Measurements from ENCODE around the gene RNF223. TPM values are rescaled to one million over a fixed set of nuclear protein-coding genes. Genes with fewer than 3 reads are reported as not detected.

Gene RNF223
- total and polyA plus RNA-seq, 2 experiments from 2014 or later: 0.43 to 0.88 TPM

DNA sequence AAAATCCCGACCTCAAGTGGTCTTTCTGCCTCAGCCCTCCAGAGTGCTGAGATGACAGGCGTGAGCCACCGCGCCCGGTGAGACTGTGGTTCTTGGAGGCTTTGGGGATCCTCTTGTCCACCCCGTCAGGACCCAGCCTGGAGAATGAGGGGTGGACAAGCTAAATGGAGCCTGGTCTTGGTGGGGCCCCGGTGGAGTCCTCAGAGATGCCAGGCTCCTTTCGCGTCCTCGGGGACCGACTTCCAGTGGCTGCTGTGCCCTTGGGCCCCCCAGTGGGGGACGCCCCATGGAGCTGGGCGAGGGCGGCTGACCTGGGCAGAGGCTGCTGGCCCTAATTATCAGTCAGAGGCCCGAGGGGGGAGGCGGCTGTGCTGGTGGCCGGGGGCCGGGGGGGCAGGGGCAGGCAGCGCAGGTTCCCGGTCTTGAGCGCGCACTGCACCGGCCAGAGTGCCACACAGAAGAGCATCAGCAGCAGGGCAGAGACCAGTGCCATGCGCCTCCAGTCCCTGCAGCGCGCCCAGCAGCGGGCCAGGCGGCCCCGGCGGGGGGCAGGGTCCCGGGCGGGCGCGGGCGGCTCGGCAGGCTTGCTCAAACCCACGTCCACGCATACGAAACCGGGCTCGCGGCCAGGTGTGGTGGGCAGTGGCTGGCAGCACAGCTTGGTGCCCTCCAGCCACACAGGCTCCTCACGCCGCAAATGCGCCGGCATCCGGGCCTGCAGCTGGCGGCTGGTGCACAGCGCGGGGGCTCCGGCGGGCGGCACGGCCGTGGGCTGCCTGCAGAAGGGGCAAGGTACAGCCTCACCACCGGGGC is 2.4 kb downstream of the RNF223 start:
- H3K4me1 ChIP-seq (ENCODE audit: insufficient read depth): peaks cover 5% of the 10 kb centered on the region

DNA sequence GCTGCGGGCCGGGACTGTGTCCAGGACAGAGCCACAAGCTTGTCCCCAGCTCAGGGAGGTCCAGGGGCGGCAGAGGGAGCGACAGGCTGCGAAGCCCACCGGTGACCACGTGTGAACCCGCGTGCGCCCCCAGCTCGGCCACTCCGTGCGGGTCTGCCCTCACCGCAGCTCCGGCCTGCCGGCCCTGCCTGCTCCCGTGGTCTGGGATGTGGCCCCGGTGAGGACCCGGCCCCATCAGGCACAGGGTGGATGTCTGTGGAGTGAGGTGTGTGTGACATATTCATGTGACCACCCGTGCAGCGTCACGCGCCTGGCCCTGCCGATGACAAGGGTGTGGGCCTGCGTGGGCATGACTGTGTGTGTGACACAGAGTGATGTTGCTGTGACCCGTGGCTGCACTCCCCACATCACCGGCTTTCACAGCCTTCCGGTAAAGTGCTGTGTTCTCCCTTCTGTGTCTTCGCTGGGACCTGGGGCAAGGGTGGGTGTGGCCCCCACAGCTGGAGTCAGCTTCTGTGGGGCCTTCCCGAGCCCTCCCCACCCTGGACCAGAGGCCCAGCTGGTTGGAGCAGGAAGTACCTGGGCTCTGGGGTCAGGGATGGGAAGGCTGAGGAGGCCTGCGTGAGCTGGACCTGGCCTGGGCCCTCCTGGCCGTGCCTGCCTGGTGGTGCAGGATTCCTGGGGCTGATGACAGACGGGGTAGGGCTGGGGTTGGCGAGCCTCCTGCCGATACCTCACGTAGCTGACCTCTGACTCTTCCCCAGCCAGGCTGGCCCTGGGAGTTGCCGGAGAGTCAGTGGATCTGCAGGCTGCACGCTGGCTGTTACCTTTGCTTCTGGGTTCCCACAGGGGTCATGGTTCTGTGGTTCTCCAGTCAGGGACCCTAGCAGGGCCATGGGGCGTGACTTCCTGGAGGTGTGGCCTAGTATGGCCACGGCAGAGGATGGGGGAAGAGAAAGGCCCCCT is 4.1 kb downstream of the RNF223 start:
- Histone ChIP-seq H3K9me3 (ENCODE audit: low read depth) (no peaks in the 10 kb centered on the region), H2AFZ (peak overlapping the region; percentile 49), H3K36me3 (replicated peaks; ENCODE audit: insufficient read depth, low read depth) (no peaks in the 10 kb centered on the region), H4K20me1 (ENCODE audit: insufficient read depth, poor library complexity, severe bottlenecking) (no peaks in the 10 kb centered on the region), H3K27ac (no peak overlapping the region), H3K27me3 (no peaks in the 10 kb centered on the region), H3K9me2 (replicated peaks; ENCODE audit: insufficient read depth) (no peaks in the 10 kb centered on the region), H3K4me3 (no peak overlapping the region), H3K79me2 (no peaks in the 10 kb centered on the region), H3K4me1 (ENCODE audit: insufficient read depth) (peaks cover 5% of the 10 kb centered on the region), H3K4me2 (peak overlapping the region; percentile 76)
- WGBS (ENCODE audit: low lambda C conversion rate, missing lambda C conversion rate): 71% methylated on average over 39 of the region's 40 CpGs
- TF ChIP-seq, protein P1, sequence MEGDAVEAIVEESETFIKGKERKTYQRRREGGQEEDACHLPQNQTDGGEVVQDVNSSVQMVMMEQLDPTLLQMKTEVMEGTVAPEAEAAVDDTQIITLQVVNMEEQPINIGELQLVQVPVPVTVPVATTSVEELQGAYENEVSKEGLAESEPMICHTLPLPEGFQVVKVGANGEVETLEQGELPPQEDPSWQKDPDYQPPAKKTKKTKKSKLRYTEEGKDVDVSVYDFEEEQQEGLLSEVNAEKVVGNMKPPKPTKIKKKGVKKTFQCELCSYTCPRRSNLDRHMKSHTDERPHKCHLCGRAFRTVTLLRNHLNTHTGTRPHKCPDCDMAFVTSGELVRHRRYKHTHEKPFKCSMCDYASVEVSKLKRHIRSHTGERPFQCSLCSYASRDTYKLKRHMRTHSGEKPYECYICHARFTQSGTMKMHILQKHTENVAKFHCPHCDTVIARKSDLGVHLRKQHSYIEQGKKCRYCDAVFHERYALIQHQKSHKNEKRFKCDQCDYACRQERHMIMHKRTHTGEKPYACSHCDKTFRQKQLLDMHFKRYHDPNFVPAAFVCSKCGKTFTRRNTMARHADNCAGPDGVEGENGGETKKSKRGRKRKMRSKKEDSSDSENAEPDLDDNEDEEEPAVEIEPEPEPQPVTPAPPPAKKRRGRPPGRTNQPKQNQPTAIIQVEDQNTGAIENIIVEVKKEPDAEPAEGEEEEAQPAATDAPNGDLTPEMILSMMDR (IDR thresholded peaks at IDR 0.05; ENCODE audit: poor library complexity): no peak
- TF ChIP-seq EZH2 (IDR thresholded peaks at IDR 0.05; ENCODE audit: borderline replicate concordance) (no peak), EZH2phosphoT487 (IDR thresholded peaks at IDR 0.05; ENCODE audit: low read depth, severe bottlenecking, unreplicated experiment) (no peak)
- DNase-seq (ENCODE audit: low spot score): no peak

More for the DNA sequence above, 2.4 kb downstream of the RNF223 start:
- no peak for DNase-seq (ENCODE audit: low spot score)
- 89% methylated on average over 34 of the region's 56 CpGs for WGBS (ENCODE audit: low lambda C conversion rate, missing lambda C conversion rate)
- no peaks in the 10 kb centered on the region for H3K27me3 ChIP-seq
- H4K20me1 ChIP-seq (ENCODE audit: insufficient read depth, poor library complexity, severe bottlenecking): no peaks in the 10 kb centered on the region
- no peak overlapping the region for H3K27ac ChIP-seq
- no peaks in the 10 kb centered on the region for H3K9me2 ChIP-seq (replicated peaks; ENCODE audit: insufficient read depth)
- H3K4me2 ChIP-seq: no peak overlapping the region
- H3K9me3 ChIP-seq (ENCODE audit: low read depth): no peaks in the 10 kb centered on the region
- no peak overlapping the region for H3K4me3 ChIP-seq
- no peak overlapping the region for H2AFZ ChIP-seq
- no peaks in the 10 kb centered on the region for H3K79me2 ChIP-seq
- TF ChIP-seq, protein P1 (IDR thresholded peaks at IDR 0.05; ENCODE audit: poor library complexity): no peak
- TF ChIP-seq EZH2 (IDR thresholded peaks at IDR 0.05; ENCODE audit: borderline replicate concordance) (no peak), EZH2phosphoT487 (IDR thresholded peaks at IDR 0.05; ENCODE audit: low read depth, severe bottlenecking, unreplicated experiment) (no peak)
- no peaks in the 10 kb centered on the region for H3K36me3 ChIP-seq (replicated peaks; ENCODE audit: insufficient read depth, low read depth)

DNA sequence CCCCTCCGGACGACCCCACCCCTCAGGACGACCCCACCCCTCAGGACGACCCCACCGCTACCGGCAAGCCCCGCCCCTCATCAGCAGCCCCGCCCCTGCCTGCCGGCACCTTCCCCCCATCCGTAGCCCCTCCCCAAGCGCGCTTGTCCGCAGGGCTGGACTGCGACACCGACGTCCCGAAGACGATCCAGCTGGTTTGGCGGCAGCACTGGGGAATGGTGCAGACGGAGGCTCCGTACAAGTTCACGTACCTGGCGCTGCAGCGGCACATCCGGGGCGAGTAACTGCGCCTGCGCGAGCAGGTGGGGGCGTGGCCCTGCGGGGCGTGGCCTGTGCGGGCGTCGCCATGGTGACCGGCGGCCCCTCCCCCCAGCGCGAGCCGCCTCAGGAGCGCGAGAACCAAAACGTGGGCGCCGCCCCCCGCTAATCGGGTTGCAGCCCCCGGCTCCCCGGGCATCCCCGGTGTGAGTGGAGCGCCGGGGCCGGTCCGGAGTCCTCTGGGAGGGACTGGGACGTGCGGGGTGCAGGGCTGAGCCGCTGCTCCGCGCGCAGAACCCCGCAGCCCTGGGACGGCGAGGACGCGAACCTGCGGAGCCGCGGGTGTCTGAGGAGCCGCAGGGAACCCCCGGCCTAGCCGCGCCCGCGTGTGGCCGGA is 4.9 kb downstream of the RNF223 start:
- Histone ChIP-seq H3K4me3 (peak overlapping the region; percentile 19), H3K4me2 (peak overlapping the region; percentile 76), H2AFZ (peak overlapping the region; percentile 49), H3K79me2 (no peaks in the 10 kb centered on the region), H3K9me3 (ENCODE audit: low read depth) (no peaks in the 10 kb centered on the region), H4K20me1 (ENCODE audit: insufficient read depth, poor library complexity, severe bottlenecking) (no peaks in the 10 kb centered on the region), H3K9me2 (replicated peaks; ENCODE audit: insufficient read depth) (no peaks in the 10 kb centered on the region), H3K36me3 (replicated peaks; ENCODE audit: insufficient read depth, low read depth) (no peaks in the 10 kb centered on the region), H3K4me1 (ENCODE audit: insufficient read depth) (peaks cover 8% of the 10 kb centered on the region), H3K27ac (peak overlapping the region; percentile 59), H3K27me3 (no peaks in the 10 kb centered on the region)
- WGBS (ENCODE audit: low lambda C conversion rate, missing lambda C conversion rate): 7% methylated on average over 39 of the region's 75 CpGs
- DNase-seq (ENCODE audit: low spot score): peak; percentile 91
- TF ChIP-seq EZH2 (IDR thresholded peaks at IDR 0.05; ENCODE audit: borderline replicate concordance) (no peak), EZH2phosphoT487 (IDR thresholded peaks at IDR 0.05; ENCODE audit: low read depth, severe bottlenecking, unreplicated experiment) (no peak)
- TF ChIP-seq, protein P1 (IDR thresholded peaks at IDR 0.05; ENCODE audit: poor library complexity): no peak
